ENCODE data around the gene OR5D16.
"Not testable (repeated sequence)": the region's sequence is repeated elsewhere in the genome, so short reads cannot be mapped to it uniquely, and the experiment has no call there.

The OR5D16 gene

GRCh38 chr11:55838452-55838851 is at the start of gene OR5D16:
Gene OR5D16, plus strand, starts transcription at chr11:55838752. Its CDS starts 0 bp downstream, at chr11:55838752.
- no peak for DNase-seq

- DNase-seq, result no peak
These were observed 46.9 kb upstream of the OR5D16 start for GRCh38 chr11:55791606-55792005.

- no peak for DNase-seq
These were observed 45.2 kb upstream of the OR5D16 start for GRCh38 chr11:55793321-55793720.

- no peak for DNase-seq
These were observed 43.3 kb upstream of the OR5D16 start, which contains the start of gene OR5D14 for GRCh38 chr11:55795256-55795655. Gene OR5D14, plus strand, starts transcription at chr11:55795556. Its CDS starts 0 bp downstream, at chr11:55795556.

GRCh38 chr11:55806248-55806647 is 32.3 kb upstream of the OR5D16 start:
- DNase-seq, result no peak

- DNase-seq, result no peak
These were observed 27.5 kb upstream of the OR5D16 start, which contains the start of gene OR5L1 for GRCh38 chr11:55811067-55811466. Gene OR5L1, plus strand, starts transcription at chr11:55811367. Its CDS starts 100 bp downstream, at chr11:55811467.

GRCh38 chr11:55819330-55819729 is 19.2 kb upstream of the OR5D16 start, which contains the start of gene OR5D18:
Gene OR5D18, plus strand, starts transcription at chr11:55819630. Its CDS starts 0 bp downstream, at chr11:55819630.
- DNase-seq, result no peak

GRCh38 chr11:55826919-55827318 is 11.6 kb upstream of the OR5D16 start, which contains the start of gene OR5L2:
Gene OR5L2, plus strand, starts transcription at chr11:55827219. Its CDS starts 0 bp downstream, at chr11:55827219.
- DNase-seq, result no peak

GRCh38 chr11:55847453-55847852 is 8.9 kb downstream of the OR5D16 start:
- no peak for DNase-seq

GRCh38 chr11:55849037-55849436 is 10.5 kb downstream of the OR5D16 start:
- DNase-seq, result no peak

- no peak for DNase-seq
These were observed 13.6 kb downstream of the OR5D16 start for GRCh38 chr11:55852141-55852540.

GRCh38 chr11:55854704-55855103 is 16.2 kb downstream of the OR5D16 start:
- DNase-seq, result no peak

- DNase-seq, result not testable (repeated sequence)
These were observed 28.8 kb downstream of the OR5D16 start for GRCh38 chr11:55867354-55867753.

- not testable (repeated sequence) for DNase-seq
These were observed 34.2 kb downstream of the OR5D16 start for GRCh38 chr11:55872731-55873130.

GRCh38 chr11:55873146-55873545 is 34.6 kb downstream of the OR5D16 start:
- DNase-seq, result not testable (repeated sequence)

GRCh38 chr11:55882997-55883396 is 44.4 kb downstream of the OR5D16 start, which contains the start of gene TRIM51:
Gene TRIM51, plus strand, starts transcription at chr11:55883297. Its CDS starts 2,132 bp downstream, at chr11:55885429.
- not testable (repeated sequence) for DNase-seq

GRCh38 chr11:55884995-55885394 is 46.4 kb downstream of the OR5D16 start:
- DNase-seq, result not testable (repeated sequence)

- not testable (repeated sequence) for DNase-seq
These were observed 46.9 kb downstream of the OR5D16 start for GRCh38 chr11:55885481-55885880.
